Measurements from ENCODE around the gene TMEM232. TPM values are rescaled to one million over a fixed set of nuclear protein-coding genes. Genes with fewer than 3 reads are reported as not detected.

The TMEM232 gene
- polyA plus RNA-seq (0.52 to 1.1 TPM (median 1.00 TPM) in 3 replicates), polyA minus RNA-seq (1.2 to 2.2 TPM in 2 of 3 replicates, not detected in the other)
- 0.44 TPM for polyA plus RNA-seq (2011; ENCODE audit: low read depth)
- 0.38 and 0.64 TPM in 2 replicates for polyA plus RNA-seq (2011; cell fraction: cytosol; rRNA removed)
- polyA plus RNA-seq (2011; cell fraction: nucleus; rRNA removed): 1.2 and 1.3 TPM in 2 replicates
- polyA plus RNA-seq (2012; ENCODE audit: low replicate concordance): 0.32 and 0.55 TPM in 2 replicates
- not detected for polyA minus RNA-seq (2011; cell fraction: cytosol; rRNA and poly(A)+ RNA removed)
- polyA minus RNA-seq (2011; cell fraction: nucleus; rRNA and poly(A)+ RNA removed): 2.4 and 3.1 TPM in 2 replicates

- Histone ChIP-seq H3K4me1 (ENCODE audit: control insufficient read depth, extremely low read depth, insufficient read depth, low read length) (no peaks in the 10 kb centered on the region), H3K4me2 (ENCODE audit: control insufficient read depth, extremely low read depth, insufficient read depth, low read depth, low read length) (peak within 1 kb of the TSS; percentile 96), H3K36me3 (ENCODE audit: control insufficient read depth in 2 of 2, extremely low read depth in 1 of 2, insufficient read depth in 2 of 2, low read length in 2 of 2) (no peaks in the 10 kb centered on the region), H2AFZ (ENCODE audit: control insufficient read depth, low read length) (peak within 1 kb of the TSS; percentile 88), H3K27me3 (ENCODE audit: control insufficient read depth, extremely low read depth, insufficient read depth, low read length) (no peaks in the 10 kb centered on the region), H3K27ac (ENCODE audit: control insufficient read depth, insufficient read depth, low read length) (no peak within 1 kb of the TSS), H3K9ac (ENCODE audit: control insufficient read depth, extremely low read depth, insufficient read depth, low read length) (no peak within 1 kb of the TSS), H3K9me3 (ENCODE audit: control insufficient read depth, low read depth, low read length) (no peaks in the 10 kb centered on the region), H3K9me1 (ENCODE audit: control insufficient read depth, extremely low read depth, insufficient read depth, low read length) (no peaks in the 10 kb centered on the region), H4K20me1 (ENCODE audit: control insufficient read depth, extremely low read depth, insufficient read depth, low read length) (no peaks in the 10 kb centered on the region), H3K4me3 (ENCODE audit: control insufficient read depth in 2 of 3, extremely low read depth in 1 of 3, insufficient read depth in 2 of 3, low read depth in 1 of 3, low read length in 3 of 3) (peak within 1 kb of the TSS; percentile 41 to 82 (median 62)), H3K79me2 (ENCODE audit: control insufficient read depth, insufficient read depth, low read length) (no peaks in the 10 kb centered on the region)
- dilution Hi-C loops (cut with MboI; ENCODE audit: extremely low pct_ligation_motif_present, low sequenced_read_pairs): no loop called here
- no peak for TF ChIP-seq CTCF (optimal IDR thresholded peaks at IDR 0.05 in 1 of 3, IDR thresholded peaks at IDR 0.05 in 1 of 3, conservative IDR thresholded peaks at IDR 0.05 in 1 of 3; ENCODE audit: extremely low read depth in 1 of 3, insufficient read depth in 2 of 3, low read length in 3 of 3)
- TF ChIP-seq EZH2 (IDR thresholded peaks at IDR 0.05; ENCODE audit: low read length): no peak
- peak; percentile 60 for FAIRE-seq
- DNase-seq (ENCODE audit: low read depth, low spot score): peak; percentile 28
Observed at GRCh38 chr5:110726249-110727024, at the start of gene TMEM232. TMEM232 (minus strand) TSS chr5:110726671; CDS start chr5:110667352, 59,319 bp downstream.

GRCh38 chr5:110770286-110770685, 43.8 kb upstream of the TMEM232 start:
- Histone ChIP-seq H2AFZ (ENCODE audit: control insufficient read depth, low read length) (no peak overlapping the region), H3K36me3 (ENCODE audit: control insufficient read depth in 2 of 2, extremely low read depth in 1 of 2, insufficient read depth in 2 of 2, low read length in 2 of 2) (no peaks in the 10 kb centered on the region), H3K9me3 (ENCODE audit: control insufficient read depth, low read depth, low read length) (no peaks in the 10 kb centered on the region), H3K27me3 (ENCODE audit: control insufficient read depth, extremely low read depth, insufficient read depth, low read length) (no peaks in the 10 kb centered on the region), H3K9ac (ENCODE audit: control insufficient read depth, extremely low read depth, insufficient read depth, low read length) (no peak overlapping the region), H4K20me1 (ENCODE audit: control insufficient read depth, extremely low read depth, insufficient read depth, low read length) (no peaks in the 10 kb centered on the region), H3K27ac (ENCODE audit: control insufficient read depth, insufficient read depth, low read length) (no peak overlapping the region), H3K4me3 (ENCODE audit: control insufficient read depth in 2 of 3, extremely low read depth in 1 of 3, insufficient read depth in 2 of 3, low read depth in 1 of 3, low read length in 3 of 3) (no peak overlapping the region), H3K9me1 (ENCODE audit: control insufficient read depth, extremely low read depth, insufficient read depth, low read length) (no peaks in the 10 kb centered on the region), H3K4me1 (ENCODE audit: control insufficient read depth, extremely low read depth, insufficient read depth, low read length) (no peaks in the 10 kb centered on the region), H3K4me2 (ENCODE audit: control insufficient read depth, extremely low read depth, insufficient read depth, low read depth, low read length) (no peak overlapping the region), H3K79me2 (ENCODE audit: control insufficient read depth, insufficient read depth, low read length) (no peaks in the 10 kb centered on the region)
- dilution Hi-C loops (cut with MboI; ENCODE audit: extremely low pct_ligation_motif_present, low sequenced_read_pairs): no loop called here
- DNase-seq (ENCODE audit: low read depth, low spot score) (no peak), FAIRE-seq (no peak)
- TF ChIP-seq CTCF (optimal IDR thresholded peaks at IDR 0.05 in 1 of 3, IDR thresholded peaks at IDR 0.05 in 1 of 3, conservative IDR thresholded peaks at IDR 0.05 in 1 of 3; ENCODE audit: extremely low read depth in 1 of 3, insufficient read depth in 2 of 3, low read length in 3 of 3): no peak
- no peak for TF ChIP-seq EZH2 (IDR thresholded peaks at IDR 0.05; ENCODE audit: low read length)

Data from keratinocyte (primary cell).